ENCODE results near the gene ZNF26.
"Not testable (repeated sequence)": the region's sequence is repeated elsewhere in the genome, so short reads cannot be mapped to it uniquely, and the experiment has no call there.

ZNF26 gene

GRCh38 chr12:132955094-132956010 is 30.8 kb upstream of the ZNF26 start:
- no peak for DNase-seq (ENCODE audit: low read depth in 1 of 2, low spot score in 1 of 2)

GRCh38 chr12:132956011-132956788 is 30.0 kb upstream of the ZNF26 start, which contains the start of gene ZNF605:
TSS of gene ZNF605 (minus strand) at chr12:132956306. CDS start at chr12:132945635, 10,671 bp downstream.
- peak; percentile 72 for DNase-seq (ENCODE audit: low read depth in 1 of 2, low spot score in 1 of 2)

- DNase-seq (ENCODE audit: low read depth in 1 of 2, low spot score in 1 of 2): not testable (repeated sequence)
These were observed 24.4 kb upstream of the ZNF26 start for GRCh38 chr12:132961790-132962189.

- not testable (repeated sequence) for DNase-seq (ENCODE audit: low read depth in 1 of 2, low spot score in 1 of 2)
These were observed 22.2 kb upstream of the ZNF26 start for GRCh38 chr12:132963947-132964346.

GRCh38 chr12:132965796-132966195 is 20.4 kb upstream of the ZNF26 start:
- DNase-seq (ENCODE audit: low read depth in 1 of 2, low spot score in 1 of 2): no peak

GRCh38 chr12:132966676-132967415 is 19.3 kb upstream of the ZNF26 start:
- DNase-seq (ENCODE audit: low read depth in 1 of 2, low spot score in 1 of 2): no peak

- DNase-seq (ENCODE audit: low read depth in 1 of 2, low spot score in 1 of 2): no peak
These were observed 18.4 kb upstream of the ZNF26 start for GRCh38 chr12:132967736-132968135.

- no peak for DNase-seq (ENCODE audit: low read depth in 1 of 2, low spot score in 1 of 2)
These were observed 13.8 kb upstream of the ZNF26 start for GRCh38 chr12:132972374-132972773.

- DNase-seq (ENCODE audit: low read depth in 1 of 2, low spot score in 1 of 2): peak in 1 of 2 donors; percentile 14
These were observed 9.3 kb upstream of the ZNF26 start for GRCh38 chr12:132976870-132977269.

- no peak for DNase-seq (ENCODE audit: low read depth in 1 of 2, low spot score in 1 of 2)
These were observed 688 bp downstream of the ZNF26 start for GRCh38 chr12:132986885-132987225.

- DNase-seq (ENCODE audit: low read depth in 1 of 2, low spot score in 1 of 2): no peak
These were observed 12.6 kb downstream of the ZNF26 start for GRCh38 chr12:132998741-132999140.

GRCh38 chr12:133010657-133011297 is 24.6 kb downstream of the ZNF26 start:
- DNase-seq (ENCODE audit: low read depth in 1 of 2, low spot score in 1 of 2): no peak

GRCh38 chr12:133023566-133023965 is 37.4 kb downstream of the ZNF26 start:
- no peak for DNase-seq (ENCODE audit: low read depth in 1 of 2, low spot score in 1 of 2)

- DNase-seq (ENCODE audit: low read depth in 1 of 2, low spot score in 1 of 2): no peak
These were observed 40.8 kb downstream of the ZNF26 start for GRCh38 chr12:133026996-133027395.

GRCh38 chr12:133037207-133038005 is 51.2 kb downstream of the ZNF26 start, which contains the start of gene ZNF84:
TSS of gene ZNF84 (plus strand) at chr12:133037509. CDS start at chr12:133041468, 3,959 bp downstream.
- DNase-seq (ENCODE audit: low read depth in 1 of 2, low spot score in 1 of 2): peak; percentile 92 to 95

- no peak for DNase-seq (ENCODE audit: low read depth in 1 of 2, low spot score in 1 of 2)
These were observed 52.0 kb downstream of the ZNF26 start for GRCh38 chr12:133038118-133038709.

GRCh38 chr12:133046698-133047097 is 60.5 kb downstream of the ZNF26 start:
- no peak for DNase-seq (ENCODE audit: low read depth in 1 of 2, low spot score in 1 of 2)

GRCh38 chr12:133057446-133057845 is 71.3 kb downstream of the ZNF26 start:
- DNase-seq (ENCODE audit: low read depth in 1 of 2, low spot score in 1 of 2): no peak
